Ecto neural progenitor cell (in vitro differentiated cells): ENCODE data around the gene RTKN.
"Not testable (repeated sequence)": the region's sequence is repeated elsewhere in the genome, so short reads cannot be mapped to it uniquely, and the experiment has no call there.

Source experiments
- DNase-seq: peaks from one replicate; pipeline ENCODE4 v3.0.0-alpha.2; 2018; ENCODE audit warnings: low spot score

The RTKN gene

GRCh38 chr2:74436848-74437695 lies 4.7 kb downstream of the RTKN start:
- DNase-seq = no peak

DNA sequence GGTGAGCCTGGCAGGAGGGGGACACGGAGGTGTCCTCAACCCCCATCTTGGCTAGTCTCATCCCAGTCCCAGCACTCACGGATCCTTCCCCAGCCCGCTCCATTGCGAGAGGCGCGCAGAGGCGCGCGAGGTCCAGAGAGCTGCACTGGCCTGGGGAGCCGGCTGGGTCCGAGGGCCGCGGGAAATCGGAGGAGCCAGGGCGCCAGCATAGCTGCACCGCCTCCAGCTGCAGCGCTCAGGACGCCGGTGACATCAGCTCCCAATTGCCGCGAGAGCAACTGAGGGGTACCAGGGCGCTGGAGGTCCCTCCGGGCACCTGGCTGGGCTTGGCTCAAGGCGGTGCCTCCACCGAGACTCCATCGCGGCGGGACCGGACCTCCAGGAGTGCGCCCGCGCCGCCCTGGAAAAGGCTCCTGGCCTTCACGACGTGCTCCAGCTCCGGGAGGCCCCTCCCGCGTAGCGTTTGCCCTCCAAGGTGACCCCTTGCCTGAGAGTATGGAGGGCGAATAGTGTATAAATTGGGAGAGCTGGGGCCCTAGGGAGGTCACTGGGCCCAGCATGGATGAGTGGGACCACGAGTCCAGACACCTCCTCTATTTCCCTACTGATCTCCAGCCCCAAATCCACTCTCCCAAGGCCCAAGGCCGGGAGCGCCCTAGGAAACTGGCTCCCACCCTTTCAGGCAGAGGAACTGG lies 5.5 kb downstream of the RTKN start:
- no peak for DNase-seq

DNA sequence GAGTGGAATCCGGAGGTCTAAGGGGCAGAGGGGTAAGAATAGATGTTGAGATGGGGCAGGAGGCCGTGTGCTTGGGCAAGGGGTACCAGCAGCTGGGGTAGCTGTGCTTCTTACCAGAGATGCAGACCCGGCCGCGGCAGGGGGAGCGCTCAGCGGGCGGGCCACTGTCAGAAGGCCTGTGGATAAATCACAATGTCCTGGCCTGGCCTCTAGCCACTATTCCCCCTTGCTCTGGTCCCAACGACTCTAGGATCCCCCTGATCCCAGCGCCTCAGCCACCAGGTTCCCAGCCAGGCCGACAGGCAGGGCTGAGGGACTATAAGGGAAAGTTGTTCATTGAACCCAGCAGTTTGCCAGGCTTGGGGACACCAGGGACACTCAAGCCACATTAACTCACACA lies 11.2 kb downstream of the RTKN start:
- no peak for DNase-seq

DNA sequence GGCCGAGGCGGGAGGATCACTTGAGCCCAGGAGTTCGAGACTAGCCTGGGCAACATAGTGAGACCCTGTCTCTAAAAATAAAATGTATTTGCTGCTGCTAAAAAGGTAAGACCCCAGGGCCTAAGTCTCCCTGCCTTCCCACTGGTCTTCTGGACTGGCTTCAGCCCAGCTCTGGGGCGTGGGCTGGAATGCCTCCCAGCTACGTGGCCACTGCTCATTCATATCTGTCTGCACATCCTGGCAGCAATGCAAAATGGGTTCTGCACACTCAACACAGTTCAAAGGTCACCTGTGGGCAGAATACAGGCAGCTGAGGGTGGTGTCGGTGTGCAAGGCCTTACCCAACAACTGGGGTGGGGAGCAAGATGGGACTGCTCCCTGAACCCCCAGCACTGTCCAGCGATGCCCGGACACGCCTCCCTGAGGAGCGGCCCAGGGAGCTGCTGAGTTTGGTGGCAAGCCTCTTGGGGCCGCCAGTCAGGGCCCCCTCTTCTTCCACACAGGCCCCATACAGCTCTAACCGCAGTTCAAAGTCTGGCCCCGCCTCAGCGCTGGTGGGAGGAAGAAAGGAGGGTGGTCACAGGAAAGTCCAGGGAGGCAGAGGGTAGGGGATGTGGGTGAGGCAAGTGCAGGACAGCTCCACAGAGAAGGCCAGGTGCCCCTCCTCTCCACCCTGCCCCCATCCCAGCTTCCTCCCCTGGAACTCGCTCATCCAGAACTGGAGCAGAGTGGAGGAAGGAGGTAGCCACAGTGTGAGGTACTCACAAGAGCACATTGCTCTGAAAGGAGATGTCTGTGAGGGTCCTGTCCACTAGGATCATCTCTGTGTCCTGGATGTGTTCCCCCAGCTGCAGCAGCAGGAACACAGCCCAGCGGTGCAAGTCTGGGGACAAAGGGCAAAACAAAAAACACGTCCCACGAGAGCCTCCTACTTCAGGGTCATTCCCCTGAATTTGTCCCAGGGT lies 12.0 kb downstream of the RTKN start:
- no peak for DNase-seq

DNA sequence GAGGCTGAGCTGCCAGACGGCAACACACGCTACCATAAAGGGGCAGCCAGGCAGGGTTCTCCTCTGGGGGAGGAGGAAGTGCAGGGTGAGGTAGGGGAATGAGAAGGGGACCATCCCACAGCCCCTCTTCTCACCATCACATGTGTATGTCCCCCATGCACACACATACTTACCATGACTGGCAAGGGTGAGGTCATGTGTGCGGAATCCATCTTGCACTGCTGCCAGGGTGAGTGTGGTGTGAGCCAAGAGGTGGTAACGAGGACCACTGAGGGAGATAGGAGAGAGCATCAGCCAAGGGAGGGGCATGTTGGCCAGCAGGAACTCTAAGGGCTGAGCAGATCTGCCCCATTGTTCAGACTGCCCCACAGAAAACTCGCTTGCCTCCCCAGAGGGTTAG lies 13.1 kb downstream of the RTKN start:
- DNase-seq = no peak

GRCh38 chr2:74427551-74427950 lies 14.2 kb downstream of the RTKN start:
- no peak for DNase-seq

DNA sequence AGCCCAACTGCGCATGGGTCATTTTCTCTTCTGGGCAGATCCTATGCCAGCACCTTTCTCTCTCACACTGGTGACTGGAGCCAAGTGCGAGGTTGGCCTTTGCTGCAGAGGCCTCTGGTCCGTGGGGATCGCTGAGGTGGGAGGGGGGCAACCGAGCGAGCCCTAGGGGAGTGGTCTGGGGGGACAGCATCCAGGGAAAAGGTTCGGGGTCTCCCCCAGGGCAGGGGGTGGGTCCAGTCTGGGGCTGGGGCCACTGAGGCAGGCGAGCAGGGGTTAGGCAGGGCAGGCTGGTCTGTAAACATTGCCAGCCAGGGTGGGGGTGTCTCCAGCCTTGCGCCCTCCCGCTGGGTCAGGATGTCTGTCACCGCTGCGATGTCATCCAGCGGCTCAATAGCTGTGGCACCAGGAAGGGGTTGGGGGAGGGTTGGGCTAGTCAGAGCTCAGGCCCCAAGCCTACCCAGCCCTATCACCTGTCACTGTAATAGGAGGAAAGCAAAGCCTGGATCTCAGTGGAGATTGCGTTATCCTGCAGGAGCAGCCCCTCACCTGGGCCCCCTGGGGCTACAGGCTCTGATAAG lies 15.5 kb downstream of the RTKN start:
- DNase-seq = no peak

GRCh38 chr2:74425523-74425922 lies 16.2 kb downstream of the RTKN start:
- DNase-seq = no peak

DNA sequence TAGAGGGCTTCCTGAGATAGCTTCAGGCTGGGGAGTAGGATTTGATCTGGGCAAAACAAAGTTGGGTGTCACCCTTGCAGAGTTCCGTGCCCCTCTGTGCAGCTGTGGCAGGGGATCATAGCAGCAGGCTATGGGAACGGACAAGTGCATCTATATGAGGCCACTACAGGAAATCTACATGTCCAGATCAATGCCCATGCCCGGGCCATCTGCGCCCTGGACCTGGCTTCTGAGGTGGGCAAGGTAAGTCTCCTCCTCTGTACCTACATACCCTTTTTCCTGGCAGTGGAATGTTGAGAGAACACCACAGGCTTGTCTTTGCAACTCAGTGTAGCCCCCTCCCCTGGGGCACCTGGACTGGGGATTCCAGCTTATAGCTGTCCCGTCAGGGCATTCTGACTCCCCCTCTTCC lies 16.7 kb downstream of the RTKN start:
- no peak for DNase-seq

DNA sequence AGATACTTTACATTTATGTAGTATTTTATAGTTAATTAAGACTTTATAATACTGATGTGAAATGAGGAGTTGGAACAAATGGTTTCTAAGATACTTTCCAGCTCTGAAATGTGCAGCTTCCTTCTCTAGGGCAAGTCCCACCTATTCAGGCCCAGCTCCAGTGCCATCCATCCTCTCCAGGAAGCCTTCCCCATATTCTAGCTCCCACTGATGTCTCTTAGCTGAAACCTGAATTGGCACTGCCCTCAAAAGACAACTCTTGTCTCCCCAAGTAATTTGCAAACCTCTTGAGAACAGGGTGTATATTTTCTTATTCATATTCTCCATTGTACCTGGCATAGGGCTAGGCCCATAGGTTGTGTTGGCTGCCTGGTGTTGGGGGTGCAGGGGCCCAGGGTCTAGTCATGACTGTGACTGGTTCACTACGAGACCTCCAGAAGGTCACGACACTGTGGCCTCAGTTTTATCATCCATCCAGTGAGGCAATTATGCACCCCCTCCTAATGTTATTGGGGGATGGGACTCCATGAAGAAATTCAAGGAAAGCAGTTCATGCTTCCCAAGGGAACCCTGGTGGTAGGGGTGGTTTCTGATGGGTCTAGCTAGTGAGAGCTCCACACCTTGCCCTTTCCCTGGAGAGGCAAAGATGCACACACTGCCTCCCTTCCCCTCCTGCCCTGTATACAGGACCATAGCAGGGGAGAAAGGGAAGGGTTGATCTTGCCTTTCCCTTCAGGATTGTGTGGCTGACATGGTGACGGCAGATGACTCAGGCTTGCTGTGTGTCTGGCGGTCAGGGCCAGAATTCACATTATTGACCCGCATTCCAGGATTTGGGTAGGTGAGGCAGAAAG lies 17.4 kb downstream of the RTKN start:
- DNase-seq = no peak

DNA sequence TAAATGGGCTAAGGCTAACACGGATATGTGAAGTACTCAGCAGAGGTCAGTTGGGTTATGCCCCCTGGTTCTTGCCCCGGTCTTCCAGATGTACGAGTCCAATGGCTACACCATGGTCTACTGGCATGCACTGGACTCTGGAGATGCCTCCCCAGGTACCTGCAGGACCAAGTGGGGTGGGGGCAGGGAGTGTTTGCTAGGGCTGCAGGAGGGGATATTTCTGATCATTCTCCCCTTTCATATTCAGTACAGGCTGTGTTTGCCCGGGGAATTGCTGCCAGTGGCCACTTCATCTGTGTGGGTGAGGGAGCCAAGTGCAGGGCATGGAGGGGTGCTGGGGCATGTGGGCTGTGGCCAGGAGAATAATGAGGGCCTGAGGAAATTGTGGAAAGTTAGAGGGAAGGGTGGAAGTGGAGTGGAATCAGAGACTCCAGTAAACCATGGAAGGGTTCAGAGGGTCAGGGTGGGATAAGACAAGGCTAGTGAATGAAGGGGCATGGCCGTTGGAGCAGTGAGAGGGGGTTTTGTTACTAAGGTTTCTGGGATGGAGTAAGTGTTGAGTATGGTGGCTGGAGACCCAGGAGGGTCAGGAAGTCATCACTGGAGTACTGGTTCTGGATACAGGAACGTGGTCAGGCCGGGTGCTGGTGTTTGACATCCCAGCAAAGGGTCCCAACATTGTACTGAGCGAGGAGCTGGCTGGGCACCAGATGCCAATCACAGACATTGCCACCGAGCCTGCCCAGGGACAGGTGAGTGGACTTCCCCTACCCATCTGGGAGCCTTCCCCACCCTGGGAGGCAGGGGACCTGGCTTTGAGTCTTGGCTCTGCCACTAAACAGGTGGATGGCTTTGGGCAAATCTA lies 18.3 kb downstream of the RTKN start:
- no peak for DNase-seq

DNA sequence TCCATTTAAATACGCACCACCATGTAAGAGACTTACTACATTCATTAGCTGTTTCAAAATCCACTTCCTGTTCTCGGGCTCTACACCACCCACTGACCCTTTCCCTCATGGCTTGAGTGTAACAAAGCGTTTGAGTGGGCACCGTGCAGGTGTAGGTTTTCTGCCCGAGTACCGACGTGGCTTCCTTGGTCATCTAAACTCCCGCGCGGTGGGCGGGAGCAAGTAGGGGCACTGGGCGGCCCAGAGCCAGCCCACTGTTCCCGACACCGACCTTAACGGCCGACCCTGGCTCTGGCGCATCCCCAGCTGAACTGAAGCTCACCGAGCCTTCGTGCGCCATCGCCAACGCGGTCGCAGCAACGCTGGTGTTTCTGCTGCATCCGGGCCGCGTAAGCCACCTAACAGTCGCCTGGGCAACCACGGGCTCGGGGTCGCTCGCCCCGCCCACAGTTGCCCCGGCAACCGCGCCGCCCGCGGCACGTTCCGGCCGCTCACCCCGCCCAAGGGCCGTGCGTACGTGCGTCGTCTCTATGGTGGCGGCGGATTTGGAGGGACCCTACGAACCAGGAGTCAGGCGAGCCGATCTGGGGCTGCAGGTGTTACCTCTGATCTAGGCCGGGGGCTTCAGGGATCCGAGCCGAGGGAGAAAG lies 20.4 kb downstream of the RTKN start, which contains the start of the genes C2orf81 and WDR54:
Gene C2orf81, minus strand, starts transcription at position 399 of the 650 bp plus-strand sequence. Its CDS starts 59 bp downstream, at position 340.
Gene WDR54, plus strand, starts transcription at position 510 of the 650 bp plus-strand sequence. CDS start 424 bp downstream, outside the sequence.
- DNase-seq = peak; percentile 95

GRCh38 chr2:74420443-74421103 lies 21.2 kb downstream of the RTKN start:
- DNase-seq = not testable (repeated sequence)

DNA sequence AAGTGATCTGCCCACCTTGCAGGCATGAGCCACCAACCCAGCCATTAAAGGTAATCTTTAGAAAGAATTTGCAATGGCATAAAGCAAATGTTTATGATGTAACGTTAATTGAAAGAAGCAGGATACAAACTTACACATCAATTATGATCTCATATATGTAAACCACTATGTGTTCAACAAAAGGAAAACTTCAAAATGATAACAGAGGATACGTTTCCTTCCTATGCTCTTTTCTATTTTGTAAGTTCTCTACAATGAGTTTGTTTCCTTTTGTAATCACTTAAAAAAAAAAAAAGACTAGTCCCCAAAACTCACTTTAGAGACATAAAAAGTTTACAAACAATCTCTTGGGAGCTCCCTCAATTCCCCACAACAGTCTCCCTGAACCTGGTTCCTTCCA lies 21.7 kb downstream of the RTKN start:
- no peak for DNase-seq

DNA sequence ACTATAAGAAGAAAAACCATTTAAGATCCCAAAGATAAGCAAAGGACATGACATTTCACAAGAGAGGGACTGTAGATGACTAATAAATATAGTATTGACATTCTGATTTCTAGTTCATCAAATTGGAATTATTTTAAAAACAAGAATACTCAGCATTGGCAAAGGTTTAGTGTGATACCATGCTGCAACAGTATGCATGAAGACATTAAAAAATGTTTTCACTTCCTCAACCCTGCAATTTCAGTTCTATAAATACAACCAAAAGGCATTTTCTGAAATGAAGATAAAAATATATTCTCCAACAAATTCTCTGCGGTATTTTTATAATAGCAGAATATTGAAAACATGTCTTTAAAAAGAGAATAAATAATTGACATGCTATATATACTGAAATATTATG lies 22.4 kb downstream of the RTKN start:
- no peak for DNase-seq

DNA sequence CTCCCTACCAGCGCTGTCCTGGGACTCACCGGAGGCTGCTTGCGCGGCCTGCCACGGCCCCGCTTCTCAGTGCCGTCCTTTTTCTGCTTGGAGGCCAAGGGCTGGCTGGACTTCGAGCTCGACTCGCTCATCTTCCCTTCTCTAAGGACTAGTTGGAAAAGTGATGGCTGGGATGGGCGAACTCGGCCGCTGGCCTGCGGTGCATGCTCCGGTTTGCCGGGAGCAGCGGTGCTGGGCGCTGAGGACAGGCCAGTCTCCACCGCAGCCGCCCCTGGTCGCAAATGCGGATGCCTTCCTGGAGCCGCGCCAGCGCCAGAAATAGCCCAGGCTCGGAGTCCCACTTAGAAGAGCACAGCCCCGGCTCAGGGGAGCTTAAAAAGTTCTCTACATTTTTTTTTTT lies 23.4 kb downstream of the RTKN start:
- DNase-seq = no peak

DNA sequence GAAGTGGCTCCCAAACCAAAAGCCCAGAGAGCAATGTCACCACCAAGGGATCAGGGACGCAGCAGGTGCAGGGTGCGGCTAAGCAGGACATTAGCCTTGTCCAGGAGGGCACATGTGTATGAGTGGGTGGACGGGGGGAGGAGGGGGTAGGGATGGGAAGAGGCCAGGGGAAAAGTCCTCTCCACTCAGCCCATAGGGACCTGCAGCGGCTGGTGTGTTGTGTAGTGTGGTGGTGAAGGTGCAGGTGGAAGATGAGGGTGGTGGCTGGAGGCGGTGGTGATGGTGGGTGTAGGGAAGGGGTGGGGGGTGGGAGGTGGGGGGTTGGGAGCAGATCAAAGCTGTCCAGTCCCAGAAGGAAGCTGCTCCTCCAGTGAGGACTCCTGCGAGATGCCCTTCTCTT lies 24.0 kb downstream of the RTKN start:
- DNase-seq = no peak

DNA sequence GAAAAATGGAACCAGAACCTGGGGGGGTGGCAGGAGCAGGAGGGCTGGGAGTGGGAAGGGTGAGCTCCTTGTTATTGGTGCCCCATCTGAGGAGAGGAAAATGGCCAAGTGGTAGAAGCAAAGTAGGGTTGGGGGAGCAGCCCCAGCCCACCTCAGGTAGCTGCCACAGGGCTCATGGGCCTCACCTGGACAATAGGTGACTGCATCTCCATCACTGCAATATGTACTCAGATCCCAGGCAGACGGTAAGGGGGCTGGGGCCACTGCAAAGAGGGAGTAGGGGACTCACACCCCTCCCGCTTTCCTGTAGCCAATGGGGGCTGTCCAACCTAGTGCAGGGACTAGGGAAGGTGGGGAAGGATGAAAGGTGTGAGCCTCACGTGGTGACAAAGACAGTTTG lies 24.5 kb downstream of the RTKN start:
- DNase-seq = no peak

DNA sequence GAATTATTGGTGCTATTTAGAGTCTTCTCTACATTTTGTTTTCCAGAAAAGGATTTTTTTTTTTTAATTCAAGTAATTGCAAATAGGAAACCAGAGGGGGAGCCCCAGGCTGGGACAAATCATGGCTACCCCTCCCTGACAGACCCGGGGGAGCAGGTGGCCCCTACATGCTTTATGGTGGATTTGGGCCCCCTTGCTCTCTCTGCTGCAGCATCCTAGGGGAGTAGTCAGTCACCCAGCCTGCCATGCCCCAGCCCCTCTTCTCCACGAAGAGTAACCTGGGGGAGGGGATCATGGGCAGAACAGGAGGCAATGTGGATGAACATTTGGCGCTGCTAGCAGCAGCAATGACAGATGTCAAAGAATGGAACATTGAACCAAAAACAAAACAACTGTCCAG lies 25.0 kb downstream of the RTKN start:
- DNase-seq = no peak
